OCI-LY7 (cell line): Measurements from ENCODE around the gene LPAR1. TPM values are rescaled to one million over a fixed set of nuclear protein-coding genes. Genes with fewer than 3 reads are reported as not detected.

Source experiments
- BruUV-seq: library from RNA; stranded (reverse); fragments of 400-500 nt; replicated peaks from 2 replicates; lab custom pipeline; 2021; lab: Mats Ljungman, UMichigan
- CTCF ChIA-PET: fragments of 300-600 bp; sonication (Branson Sonifier 250); formaldehyde crosslinking; loops from one replicate; lab custom pipeline; 2022; ENCODE audit warnings: antibody characterized with exemption; ENCODE audit not compliant: unreplicated experiment; lab: Charles Lee
- POLR2A ChIA-PET: fragments of 300-600 bp; sonication (Branson Sonifier 250); formaldehyde crosslinking; loops from one replicate; lab custom pipeline; 2022; ENCODE audit warnings: antibody characterized with exemption; lab: Charles Lee
- DNase-seq: peaks from one replicate; pipeline ENCODE4 v3.0.0-alpha.2; 2015; ENCODE audit warnings: low spot score
- H2AFZ ChIP-seq: fragments of 200-600 bp; sonication (generic), shearing (Covaris generic); 2 replicates; pipeline ENCODE4 v1.6.1; 2014; ENCODE audit warnings: mild to moderate bottlenecking, antibody characterized with exemption, low read length, moderate library complexity
- H3K27ac ChIP-seq: fragments of 200-600 bp; sonication (generic); 2 replicates; pipeline ENCODE4 v1.5.1; 2014; ENCODE audit warnings: mixed run types, low read depth, mild to moderate bottlenecking, moderate library complexity, low read length, inconsistent platforms; ENCODE audit not compliant: poor library complexity, severe bottlenecking
- H3K36me3 ChIP-seq: fragments of 200-600 bp; sonication (generic); 2 replicates; pipeline ENCODE4 v1.6.1; 2014; ENCODE audit warnings: mild to moderate bottlenecking, antibody characterized with exemption, low read length, moderate library complexity, mixed read lengths; ENCODE audit not compliant: insufficient read depth
- H3K4me1 ChIP-seq: fragments of 200-600 bp; sonication (generic); 2 replicates; pipeline ENCODE4 v1.5.1; 2014; ENCODE audit warnings: mild to moderate bottlenecking, low read length; ENCODE audit not compliant: insufficient read depth, poor library complexity, severe bottlenecking
- H3K4me2 ChIP-seq: fragments of 200-600 bp; sonication (generic); 2 replicates; pipeline ENCODE4 v1.6.1; 2014; ENCODE audit warnings: mild to moderate bottlenecking, low read length
- H3K4me3 ChIP-seq: fragments of 200-600 bp; sonication (generic); 2 replicates; pipeline ENCODE4 v1.5.1; 2014; ENCODE audit warnings: mild to moderate bottlenecking, low read depth, low read length; ENCODE audit not compliant: poor library complexity, severe bottlenecking
- H3K79me2 ChIP-seq: fragments of 200-600 bp; sonication (generic); 2 replicates; pipeline ENCODE4 v1.6.1; 2016; ENCODE audit warnings: low read depth, mild to moderate bottlenecking, low read length, moderate library complexity, mixed read lengths; ENCODE audit not compliant: insufficient read depth
- H3K9me2 ChIP-seq: fragments of 200-600 bp; sonication (generic); 2 replicates; pipeline ENCODE4 v1.6.1; 2016; ENCODE audit warnings: mild to moderate bottlenecking, low read length, mixed read lengths; ENCODE audit not compliant: insufficient read depth
- H3K9me3 ChIP-seq: fragments of 200-600 bp; sonication (generic); 2 replicates; pipeline ENCODE4 v1.6.1; 2014; ENCODE audit warnings: mild to moderate bottlenecking, mixed run types, low read length, mixed read lengths
- H4K20me1 ChIP-seq: fragments of 200-600 bp; sonication (generic); 2 replicates; pipeline ENCODE4 v1.6.1; 2014; ENCODE audit warnings: mild to moderate bottlenecking, antibody characterized with exemption, low read length, moderate library complexity, mixed read lengths; ENCODE audit not compliant: insufficient read depth
- CTCF ChIP-seq: fragments of 200-600 bp; sonication (generic); conservative IDR thresholded peaks from 2 replicates; pipeline ENCODE4 v1.5.1; 2014; ENCODE audit warnings: mild to moderate bottlenecking, antibody characterized with exemption, low read length, moderate library complexity, mixed read lengths
- EZH2phosphoT487 ChIP-seq: fragments of 200-600 bp; sonication (generic); IDR thresholded peaks from 2 replicates; pipeline ENCODE4 v1.6.1; 2018; ENCODE audit warnings: low read depth, borderline replicate concordance, mild to moderate bottlenecking, mixed run types, antibody characterized with exemption, low read length, moderate library complexity, mixed read lengths
- intact Hi-C: fragments of 100-400 bp; cut with micrococcal nuclease; formaldehyde crosslinking; loops from one replicate; pipeline ENCODE4 v1.10.0; 2022; ENCODE audit not compliant: unreplicated experiment
- total RNA-seq, 2 experiments: library from RNA; depleted of rRNA in 1 of 2; stranded (reverse); fragments of >200 nt in 1 of 2; shearing (Covaris generic) in 1 of 2; gene quantifications; 2 replicates each; pipeline ENCODE4 v1.2.3, GENCODE V29; 2014 to 2022

The LPAR1 gene
- total RNA-seq, 2 experiments from 2014 or later = not detected

- no peak overlapping the region for H3K4me3 ChIP-seq
- intact Hi-C loops = no loop called here
- H3K9me3 ChIP-seq = no peaks in the 10 kb centered on the region
- ChIA-PET POLR2A (no interaction called here), CTCF (no interaction called here)
- no peak overlapping the region for H3K4me2 ChIP-seq
- no peaks in the 10 kb centered on the region for H3K79me2 ChIP-seq
- H3K4me1 ChIP-seq = no peaks in the 10 kb centered on the region
- no peaks in the 10 kb centered on the region for H3K9me2 ChIP-seq
- no peaks in the 10 kb centered on the region for H3K36me3 ChIP-seq
- H4K20me1 ChIP-seq = no peaks in the 10 kb centered on the region
- no peak overlapping the region for H2AFZ ChIP-seq
- no peak for TF ChIP-seq EZH2phosphoT487
- no peak for TF ChIP-seq CTCF
- no peak for DNase-seq
- no TSS peak for BruUV-seq
- no peak overlapping the region for H3K27ac ChIP-seq
Observed at GRCh38 chr9:110971705-110972104, 66.6 kb downstream of the LPAR1 start.

DNA sequence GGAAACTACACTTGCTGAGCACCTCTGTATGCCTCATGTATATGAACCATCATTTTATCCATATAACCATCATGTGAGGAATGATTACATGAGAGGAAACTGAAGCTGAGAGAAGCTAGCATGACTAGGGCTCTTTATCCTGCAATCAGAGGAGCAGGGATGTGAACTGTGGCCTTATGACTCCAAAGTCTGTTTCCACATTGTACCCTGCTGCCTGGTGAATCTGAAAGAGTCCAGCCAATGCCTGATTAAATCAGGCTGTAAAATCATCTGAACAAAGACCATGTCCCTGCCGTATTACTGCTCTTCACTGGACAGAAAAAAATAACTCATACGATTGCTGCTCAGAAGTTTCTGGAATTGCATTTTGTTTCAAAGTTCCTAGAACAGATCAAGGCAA is 67.0 kb downstream of the LPAR1 start:
- H3K79me2 ChIP-seq = no peaks in the 10 kb centered on the region
- H3K9me2 ChIP-seq = no peaks in the 10 kb centered on the region
- no peak overlapping the region for H2AFZ ChIP-seq
- intact Hi-C loops = no loop called here
- no peak for DNase-seq
- no peaks in the 10 kb centered on the region for H3K36me3 ChIP-seq
- ChIA-PET CTCF (no interaction called here), POLR2A (no interaction called here)
- no peak overlapping the region for H3K4me2 ChIP-seq
- no peaks in the 10 kb centered on the region for H3K9me3 ChIP-seq
- H4K20me1 ChIP-seq = no peaks in the 10 kb centered on the region
- TF ChIP-seq CTCF (no peak), EZH2phosphoT487 (no peak)
- BruUV-seq = no TSS peak
- no peaks in the 10 kb centered on the region for H3K4me1 ChIP-seq
- H3K27ac ChIP-seq = no peak overlapping the region
- H3K4me3 ChIP-seq = no peak overlapping the region

- H3K4me2 ChIP-seq = no peak overlapping the region
- CTCF ChIA-PET = no interaction called here
- BruUV-seq = no TSS peak
Observed at GRCh38 chr9:110969971-110970386, 68.3 kb downstream of the LPAR1 start.

More at GRCh38 chr9:110969971-110970386, 68.3 kb downstream of the LPAR1 start:
- Histone ChIP-seq H3K9me3 (no peaks in the 10 kb centered on the region), H3K4me3 (no peak overlapping the region), H2AFZ (no peak overlapping the region), H4K20me1 (no peaks in the 10 kb centered on the region), H3K9me2 (no peaks in the 10 kb centered on the region), H3K4me1 (no peaks in the 10 kb centered on the region), H3K36me3 (no peaks in the 10 kb centered on the region), H3K27ac (no peak overlapping the region), H3K79me2 (no peaks in the 10 kb centered on the region)
- TF ChIP-seq EZH2phosphoT487 = no peak
- TF ChIP-seq CTCF = no peak
- intact Hi-C loops = no loop called here
- DNase-seq = no peak
- POLR2A ChIA-PET = no interaction called here
